GM23338 (cell line): ENCODE results near the gene SPATA31A5. TPM values are rescaled to one million over a fixed set of nuclear protein-coding genes. Genes with fewer than 3 reads are reported as not detected.
"Not testable (repeated sequence)": the region's sequence is repeated elsewhere in the genome, so short reads cannot be mapped to it uniquely, and the experiment has no call there.

Experiments used
- ATAC-seq: fragments of 200-7000 bp; cut with Tn5 transposase; 3 replicates; pipeline ENCODE4 v1.9.1; 2020
- DNase-seq: peaks from one replicate; pipeline ENCODE4 v3.0.0-alpha.2; 2015; ENCODE audit warnings: low spot score
- H2AFZ ChIP-seq: fragments of 200-600 bp; sonication (generic); 2 replicates; pipeline ENCODE4 v1.8.0; 2016; ENCODE audit warnings: antibody characterized with exemption, mild to moderate bottlenecking, moderate library complexity
- H3F3A ChIP-seq: fragments of 200-600 bp; sonication (generic); replicated peaks from 2 replicates; pipeline ENCODE4 v1.8.0; 2017; ENCODE audit warnings: antibody characterized with exemption, mixed run types, low read depth
- H3K27ac ChIP-seq: fragments of 200-600 bp; sonication (generic); 2 replicates; pipeline ENCODE4 v1.6.1; 2016; ENCODE audit warnings: low read depth
- H3K27me3 ChIP-seq: fragments of 200-600 bp; sonication (generic); 2 replicates; pipeline ENCODE4 v1.8.0; 2016; ENCODE audit warnings: mild to moderate bottlenecking, mixed run types, moderate library complexity; ENCODE audit not compliant: insufficient read depth
- H3K36me3 ChIP-seq: fragments of 200-600 bp; sonication (generic); 2 replicates; pipeline ENCODE4 v1.8.0; 2016; ENCODE audit warnings: mild to moderate bottlenecking; ENCODE audit not compliant: insufficient read depth
- H3K4me1 ChIP-seq: fragments of 200-600 bp; sonication (generic); 2 replicates; pipeline ENCODE4 v1.8.0; 2016; ENCODE audit warnings: mild to moderate bottlenecking, moderate library complexity; ENCODE audit not compliant: insufficient read depth
- H3K4me2 ChIP-seq: fragments of 200-600 bp; sonication (generic); 2 replicates; pipeline ENCODE4 v1.7.1; 2017; ENCODE audit warnings: mixed run types
- H3K4me3 ChIP-seq: fragments of 200-600 bp; sonication (generic); 2 replicates; pipeline ENCODE4 v1.6.1; 2016; ENCODE audit warnings: mixed run types
- H3K79me2 ChIP-seq: fragments of 200-600 bp; sonication (generic); replicated peaks from 2 replicates; pipeline ENCODE4 v1.8.0; 2017; ENCODE audit warnings: mild to moderate bottlenecking; ENCODE audit not compliant: insufficient read depth
- H3K9me2 ChIP-seq: fragments of 200-600 bp; sonication (generic); 2 replicates; pipeline ENCODE4 v1.8.0; 2017; ENCODE audit not compliant: insufficient read depth
- H4K20me1 ChIP-seq: fragments of 200-600 bp; sonication (generic); replicated peaks from 2 replicates; pipeline ENCODE4 v1.8.0; 2017; ENCODE audit warnings: mild to moderate bottlenecking; ENCODE audit not compliant: insufficient read depth
- H3K27ac Mint-ChIP-seq: 2 replicates; pipeline ENCODE4 v1.8.0; 2020; ENCODE audit warnings: inconsistent platforms, mild to moderate bottlenecking, moderate library complexity, mixed read lengths
- H3K27me3 Mint-ChIP-seq: 3 replicates; pipeline ENCODE4 v1.8.0; 2022; ENCODE audit warnings: low read depth, mild to moderate bottlenecking, moderate library complexity, mixed read lengths, inconsistent platforms; ENCODE audit not compliant: insufficient read depth, poor library complexity
- H3K36me3 Mint-ChIP-seq: 3 replicates; pipeline ENCODE4 v1.8.0; 2021; ENCODE audit warnings: low read depth, mild to moderate bottlenecking, inconsistent platforms, moderate library complexity, mixed read lengths
- H3K4me1 Mint-ChIP-seq: 3 replicates; pipeline ENCODE4 v1.8.0; 2020; ENCODE audit warnings: mild to moderate bottlenecking, inconsistent platforms, mixed read lengths
- H3K4me3 Mint-ChIP-seq: 3 replicates; pipeline ENCODE4 v1.8.0; 2021; ENCODE audit warnings: moderate library complexity, mild to moderate bottlenecking, inconsistent platforms, mixed read lengths
- H3K9me3 Mint-ChIP-seq: 3 replicates; pipeline ENCODE4 v1.8.0; 2020; ENCODE audit warnings: moderate library complexity, mild to moderate bottlenecking, inconsistent platforms, mixed read lengths
- long read RNA-seq: library from polyadenylated mRNA; unstranded; transcript quantifications from one replicate; pipeline ENCODE4 v2.0.0, GENCODE V29; 2020; ENCODE audit not compliant: unreplicated experiment
- polyA plus RNA-seq: library from polyadenylated mRNA; unstranded; fragments of >200 nt; fragmentation: Nextera tagmentation; extraction: Ambion mirVana; gene quantifications from 2 replicates; pipeline ENCODE4 v1.2.1, GENCODE V29; 2016
- small RNA-seq: library from RNA; depleted of rRNA; stranded (forward); fragments of <200 nt; gene quantifications from one replicate; pipeline ENCODE3, GENCODE V24; 2014; ENCODE audit warnings: low replicate concordance
- total RNA-seq: library from RNA; depleted of rRNA; stranded (reverse); fragments of >200 nt; shearing (Covaris generic); gene quantifications from 2 replicates; pipeline ENCODE4 v1.2.3, GENCODE V29; 2014; rRNA removed

SPATA31A5 gene
- total RNA-seq (not detected in 2 replicates), polyA plus RNA-seq (not detected in 2 replicates)
- long read RNA-seq: 0 reads

- H3K9me2 ChIP-seq, H3K27ac Mint-ChIP-seq, H3K36me3 Mint-ChIP-seq, H3K79me2 ChIP-seq, H3K4me1 Mint-ChIP-seq, H4K20me1 ChIP-seq, H3K9me3 Mint-ChIP-seq, H3K4me3 ChIP-seq, H2AFZ ChIP-seq, H3K27me3 ChIP-seq, H3K27me3 Mint-ChIP-seq, ATAC-seq, H3F3A ChIP-seq, H3K4me3 Mint-ChIP-seq, H3K36me3 ChIP-seq, DNase-seq, H3K4me1 ChIP-seq, H3K27ac ChIP-seq, H3K4me2 ChIP-seq: not testable (repeated sequence)
These were observed at the start of gene SPATA31A5 for GRCh38 chr9:60914107-60914506. SPATA31A5 (plus strand) TSS chr9:60914407; CDS start chr9:60914436, 29 bp downstream.

- H3K27me3 Mint-ChIP-seq, H3K4me1 Mint-ChIP-seq, H3K27me3 ChIP-seq, H3K36me3 ChIP-seq, H3K27ac ChIP-seq, H3K9me2 ChIP-seq, H4K20me1 ChIP-seq, H3K4me3 Mint-ChIP-seq, H3K4me2 ChIP-seq, H3K27ac Mint-ChIP-seq, ATAC-seq, DNase-seq, H3K4me1 ChIP-seq, H3K9me3 Mint-ChIP-seq, H2AFZ ChIP-seq, H3K36me3 Mint-ChIP-seq, H3K79me2 ChIP-seq, H3K4me3 ChIP-seq, H3F3A ChIP-seq: not testable (repeated sequence)
These were observed 48.8 kb downstream of the SPATA31A5 start for GRCh38 chr9:60962990-60963350.

GRCh38 chr9:60966382-60966781 lies 52.2 kb downstream of the SPATA31A5 start:
- not testable (repeated sequence) for ATAC-seq, H3K9me3 Mint-ChIP-seq, H3K36me3 ChIP-seq, H3F3A ChIP-seq, H3K4me3 Mint-ChIP-seq, DNase-seq, H3K27ac ChIP-seq, H3K4me3 ChIP-seq, H3K27me3 ChIP-seq, H3K4me2 ChIP-seq, H4K20me1 ChIP-seq, H3K9me2 ChIP-seq, H3K4me1 Mint-ChIP-seq, H3K36me3 Mint-ChIP-seq, H3K4me1 ChIP-seq, H3K27me3 Mint-ChIP-seq, H3K79me2 ChIP-seq, H2AFZ ChIP-seq, H3K27ac Mint-ChIP-seq

Small RNA genes lying within 50 kb of the gene (small RNA-seq; reads per million reads assigned to genes)
- gene AL590491.3: not detected
